Measurements from ENCODE around the gene PERP.

The PERP gene

DNA sequence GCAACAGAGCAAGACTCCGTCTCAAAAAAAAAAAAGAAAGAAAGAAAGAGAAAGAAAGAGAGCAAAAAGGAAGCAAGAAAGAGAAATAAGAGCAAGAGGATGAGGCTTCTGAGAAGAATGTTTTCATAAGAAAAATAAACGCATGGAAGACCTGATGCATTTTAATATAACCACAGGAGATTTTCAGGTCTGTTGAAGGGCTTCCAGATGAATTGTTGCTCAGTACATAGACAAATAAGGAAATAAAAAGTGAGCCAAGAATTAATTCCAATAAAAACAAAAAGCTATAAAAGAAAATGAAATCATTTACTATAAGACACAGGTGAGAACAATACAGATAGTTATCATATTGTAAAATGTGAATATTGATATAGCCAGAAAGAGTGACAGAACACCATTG is 43.5 kb downstream of the PERP start:
- DNase-seq (ENCODE audit: low read depth in 3 of 3, low spot score in 1 of 3), result no peak

DNA sequence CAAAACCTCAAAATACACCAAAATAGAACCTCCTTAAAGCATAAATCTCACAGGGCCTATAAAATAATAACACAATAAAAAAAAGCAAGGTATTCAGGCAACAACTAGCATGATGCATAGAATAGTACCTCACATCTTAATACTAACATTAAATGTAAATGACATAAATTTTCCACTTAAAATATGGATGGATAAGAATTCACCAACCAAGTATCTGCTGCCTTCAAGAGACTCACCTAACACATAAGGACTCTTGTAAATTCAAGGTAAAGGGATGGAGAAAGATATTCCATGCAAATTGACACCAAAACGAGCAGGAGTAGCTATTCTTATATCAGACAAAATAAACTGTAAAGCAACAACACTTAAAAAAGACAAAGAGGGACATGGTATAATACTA is 52.2 kb downstream of the PERP start:
- DNase-seq (ENCODE audit: low read depth in 3 of 3, low spot score in 1 of 3), result no peak

DNA sequence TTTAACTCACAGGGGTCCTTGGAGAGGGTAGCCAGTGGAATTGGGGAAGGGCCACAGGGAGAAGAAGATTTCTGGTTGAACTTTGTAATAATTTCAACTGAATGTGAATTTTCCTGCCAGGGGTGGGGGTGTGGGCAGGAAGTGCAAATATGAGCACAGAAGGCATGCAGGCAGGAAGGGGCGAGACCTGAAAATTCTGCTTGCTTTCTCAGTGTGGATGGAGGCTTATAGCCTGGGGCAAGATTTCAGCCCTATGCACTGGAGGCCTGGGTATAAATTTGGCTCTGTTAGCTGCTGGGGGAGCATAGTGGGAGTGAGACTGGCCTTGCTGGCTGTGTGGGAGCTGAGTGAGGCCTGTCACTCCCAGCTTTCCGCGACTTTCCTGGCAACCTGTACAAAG is 54.4 kb downstream of the PERP start:
- no peak for DNase-seq (ENCODE audit: low read depth in 3 of 3, low spot score in 1 of 3)

DNA sequence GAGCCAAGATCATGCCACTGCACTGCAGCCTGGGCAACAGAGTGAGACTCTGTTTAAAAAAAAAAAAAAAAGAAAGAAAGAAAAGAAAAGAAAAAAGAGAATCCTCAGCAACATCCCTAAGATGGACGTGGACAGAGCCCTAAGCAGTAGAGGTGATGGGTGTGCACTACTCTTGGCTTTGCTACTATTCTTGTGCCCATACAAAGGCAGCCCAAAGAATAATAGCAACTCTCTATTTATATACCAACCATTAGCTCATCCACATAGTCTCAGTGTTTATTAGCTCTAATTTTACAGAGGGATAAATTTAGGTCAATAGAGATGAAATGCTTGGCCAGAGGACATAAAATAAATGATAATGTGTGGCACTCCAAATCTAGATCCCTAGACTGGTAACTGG is 62.2 kb downstream of the PERP start:
- no peak for DNase-seq (ENCODE audit: low read depth in 3 of 3, low spot score in 1 of 3)

DNA sequence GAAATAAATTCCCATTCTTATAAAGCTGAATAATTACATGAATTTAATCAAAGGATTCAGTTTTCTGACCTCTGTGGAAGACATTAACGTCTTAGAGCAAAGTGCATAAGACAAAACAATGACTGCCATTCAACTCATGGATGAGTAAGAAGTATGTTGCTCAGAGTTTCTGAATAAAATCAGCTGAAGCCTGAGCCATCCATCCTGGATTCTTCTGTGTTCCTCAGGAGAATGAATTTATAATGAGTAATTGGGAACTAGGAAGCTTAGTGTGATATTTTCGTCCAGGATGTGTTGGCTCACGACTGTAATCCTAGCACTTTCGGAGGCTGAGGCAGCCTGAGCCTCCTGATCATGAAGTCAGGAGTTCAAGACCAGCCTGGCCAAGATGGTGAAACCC is 62.8 kb downstream of the PERP start:
- no peak for DNase-seq (ENCODE audit: low read depth in 3 of 3, low spot score in 1 of 3)
